IPS DF 6.9 (cell line): ENCODE results near the gene ANTXR2.
"Not testable (repeated sequence)": the region's sequence is repeated elsewhere in the genome, so short reads cannot be mapped to it uniquely, and the experiment has no call there.

Source experiments
- DNase-seq: peaks from one replicate; pipeline ENCODE4 v3.0.0-alpha.2; 2013; ENCODE audit warnings: low read depth, low spot score
- H3K27ac ChIP-seq: one replicate; pipeline ENCODE4 v1.5.1; 2013; ENCODE audit warnings: low read length, control low read depth
- H3K27me3 ChIP-seq: 2 replicates; pipeline ENCODE4 v1.6.1; 2013; ENCODE audit warnings: mild to moderate bottlenecking, low read length; ENCODE audit not compliant: control insufficient read depth, insufficient read depth
- H3K36me3 ChIP-seq: 2 replicates; pipeline ENCODE4 v1.6.1; 2013; ENCODE audit warnings: low read length; ENCODE audit not compliant: control insufficient read depth, insufficient read depth
- H3K4me1 ChIP-seq: 2 replicates; pipeline ENCODE4 v1.6.1; 2013; ENCODE audit warnings: low read length; ENCODE audit not compliant: control insufficient read depth, insufficient read depth
- H3K4me3 ChIP-seq: 2 replicates; pipeline ENCODE4 v1.5.1; 2013; ENCODE audit warnings: mild to moderate bottlenecking, low read length
- H3K9me3 ChIP-seq: 2 replicates; pipeline ENCODE4 v1.6.1; 2013; ENCODE audit warnings: low read length, inconsistent platforms; ENCODE audit not compliant: control insufficient read depth, insufficient read depth
- WGBS: extraction: QIAGEN DNeasy Blood & Tissue Kit; methylation state at CpG from one replicate; pipeline ENCODE4 v1.1.7; 2013; ENCODE audit warnings: mixed read lengths, missing lambda C conversion rate; ENCODE audit not compliant: insufficient read length, insufficient coverage; 5-methylcytosine and 5-hydroxymethylcytosine counted together

The ANTXR2 gene

DNA sequence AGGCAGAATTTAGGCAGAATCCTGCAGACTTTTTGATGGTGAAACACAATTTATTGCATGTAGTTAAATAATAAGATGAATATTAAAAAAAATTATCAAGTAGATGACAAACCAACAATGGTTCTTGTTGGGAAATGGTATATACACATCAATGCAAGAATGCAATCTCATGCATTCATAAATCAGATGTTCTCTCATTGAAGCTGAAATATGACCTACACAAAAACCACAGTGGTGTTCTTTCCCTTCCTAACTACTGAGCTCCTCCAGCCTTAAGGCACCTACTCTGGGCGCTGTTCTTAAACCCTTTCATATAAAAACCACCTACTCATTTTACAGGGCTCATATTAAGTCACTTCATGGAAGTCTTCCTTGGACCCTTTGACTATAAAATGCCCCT lies 64.1 kb downstream of the ANTXR2 start:
- Histone ChIP-seq H3K27me3 (no peaks in the 10 kb centered on the region), H3K4me3 (no peak overlapping the region), H3K36me3 (no peaks in the 10 kb centered on the region), H3K4me1 (no peaks in the 10 kb centered on the region), H3K27ac (no peak overlapping the region), H3K9me3 (no peaks in the 10 kb centered on the region)
- no CpG with 5 or more reads among the region's 1 CpG for WGBS
- no peak for DNase-seq

DNA sequence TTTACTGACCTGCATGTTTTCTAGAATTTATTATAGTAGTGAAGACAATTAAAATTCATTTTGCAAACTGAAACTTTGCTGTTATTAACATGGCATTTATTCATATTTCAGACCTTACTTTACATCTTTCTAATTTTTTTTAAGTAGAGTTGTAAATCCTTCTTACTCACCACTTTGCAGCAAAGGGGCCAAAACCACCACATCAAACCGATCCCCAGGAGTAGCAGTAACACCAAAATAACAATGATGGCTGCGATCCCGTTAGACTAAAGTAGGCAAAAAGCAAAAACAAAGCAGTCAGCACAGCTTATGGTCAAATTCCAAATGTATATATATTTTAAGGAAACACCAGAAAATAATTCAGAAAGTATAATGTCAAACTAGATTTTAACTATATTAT lies 64.7 kb downstream of the ANTXR2 start:
- Histone ChIP-seq H3K9me3 (no peaks in the 10 kb centered on the region), H3K4me1 (no peaks in the 10 kb centered on the region), H3K27ac (no peak overlapping the region), H3K4me3 (no peak overlapping the region), H3K27me3 (no peaks in the 10 kb centered on the region), H3K36me3 (no peaks in the 10 kb centered on the region)
- DNase-seq, result no peak
- no CpG with 5 or more reads among the region's 3 CpGs for WGBS

DNA sequence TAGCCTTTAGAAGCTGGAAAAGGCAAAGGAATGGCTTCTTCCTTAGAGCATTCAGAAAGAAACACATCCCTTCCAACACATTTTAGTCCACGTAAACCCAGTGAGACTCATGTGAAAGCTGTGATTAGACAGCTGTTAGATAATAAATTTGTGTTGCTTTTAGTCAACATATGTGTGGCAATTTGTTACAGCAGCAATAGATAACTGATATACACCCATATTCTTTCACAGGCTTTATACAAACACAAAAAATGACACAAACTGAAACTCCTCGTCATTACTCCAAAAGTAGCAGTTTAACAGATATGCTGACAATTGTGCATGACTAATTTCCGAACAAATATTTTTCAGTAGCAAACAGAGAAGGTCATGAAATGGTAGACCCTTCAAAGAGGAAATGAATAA lies 65.3 kb downstream of the ANTXR2 start:
- WGBS, result no CpG with 5 or more reads among the region's 3 CpGs
- H3K4me1 ChIP-seq, result no peaks in the 10 kb centered on the region
- no peaks in the 10 kb centered on the region for H3K36me3 ChIP-seq
- no peaks in the 10 kb centered on the region for H3K27me3 ChIP-seq
- no peaks in the 10 kb centered on the region for H3K9me3 ChIP-seq
- H3K27ac ChIP-seq, result no peak overlapping the region
- no peak overlapping the region for H3K4me3 ChIP-seq
- DNase-seq, result no peak

DNA sequence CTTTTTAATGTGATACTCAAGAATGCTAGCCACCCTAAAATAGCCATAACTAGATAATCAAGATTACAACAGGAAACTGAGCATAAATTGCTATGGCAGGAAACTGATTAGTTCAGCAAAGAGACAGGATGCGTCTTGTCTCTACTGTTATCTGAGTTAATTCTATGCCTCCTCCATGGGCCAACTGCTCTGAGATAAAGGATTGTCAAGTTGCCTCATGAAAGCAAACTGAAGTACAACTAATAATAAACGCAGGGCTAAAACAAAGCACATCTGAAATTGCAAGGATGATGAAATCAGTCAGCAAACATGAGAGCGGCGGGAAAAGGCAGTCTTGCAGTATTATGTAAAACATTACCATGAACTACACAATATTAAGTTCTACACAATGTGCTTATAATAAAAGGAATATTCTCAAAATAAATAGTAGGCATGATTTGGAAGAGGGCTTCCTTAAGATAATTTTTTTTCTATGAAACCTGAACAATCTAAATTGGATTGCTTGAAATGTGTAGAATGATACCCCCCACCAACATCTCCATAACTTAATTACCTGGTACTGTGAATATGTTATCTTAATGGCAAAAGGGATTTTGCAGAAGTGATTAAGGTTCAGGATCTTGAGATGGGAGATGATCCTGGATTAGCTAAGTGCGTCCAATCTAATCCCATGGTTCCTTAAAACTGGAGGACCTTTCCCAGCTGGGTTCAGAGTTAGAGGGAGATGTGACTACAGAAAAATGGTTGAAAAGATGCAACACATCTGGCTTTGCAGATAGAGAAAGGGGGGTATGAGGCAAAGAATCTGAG lies 65.9 kb downstream of the ANTXR2 start:
- H3K9me3 ChIP-seq, result no peaks in the 10 kb centered on the region
- H3K27ac ChIP-seq, result no peak overlapping the region
- WGBS, result no CpG with 5 or more reads among the region's 5 CpGs
- no peaks in the 10 kb centered on the region for H3K27me3 ChIP-seq
- DNase-seq, result no peak
- H3K4me1 ChIP-seq, result no peaks in the 10 kb centered on the region
- no peaks in the 10 kb centered on the region for H3K36me3 ChIP-seq
- no peak overlapping the region for H3K4me3 ChIP-seq

DNA sequence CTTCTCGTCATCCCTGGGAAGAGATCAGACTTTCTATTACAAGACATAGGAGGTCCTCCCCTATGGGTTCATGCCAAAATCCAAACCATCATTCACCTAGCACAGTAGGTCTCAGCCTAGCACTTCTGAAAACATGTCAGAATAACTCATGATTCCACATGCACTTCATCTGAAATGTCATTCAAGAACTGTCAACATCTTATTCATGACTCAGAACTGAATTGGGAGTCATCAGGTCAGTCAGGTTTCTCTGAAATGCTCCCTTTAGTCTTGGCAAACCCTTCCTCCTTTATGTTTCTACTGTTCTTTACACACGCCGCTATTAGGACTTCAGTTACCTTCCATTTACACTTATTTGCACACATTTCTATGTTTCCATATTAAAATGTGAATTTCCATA lies 67.2 kb downstream of the ANTXR2 start:
- WGBS, result no CpG with 5 or more reads among the region's 3 CpGs
- no peak overlapping the region for H3K4me3 ChIP-seq
- no peaks in the 10 kb centered on the region for H3K27me3 ChIP-seq
- H3K27ac ChIP-seq, result no peak overlapping the region
- no peaks in the 10 kb centered on the region for H3K36me3 ChIP-seq
- no peaks in the 10 kb centered on the region for H3K9me3 ChIP-seq
- no peak for DNase-seq
- H3K4me1 ChIP-seq, result no peaks in the 10 kb centered on the region

DNA sequence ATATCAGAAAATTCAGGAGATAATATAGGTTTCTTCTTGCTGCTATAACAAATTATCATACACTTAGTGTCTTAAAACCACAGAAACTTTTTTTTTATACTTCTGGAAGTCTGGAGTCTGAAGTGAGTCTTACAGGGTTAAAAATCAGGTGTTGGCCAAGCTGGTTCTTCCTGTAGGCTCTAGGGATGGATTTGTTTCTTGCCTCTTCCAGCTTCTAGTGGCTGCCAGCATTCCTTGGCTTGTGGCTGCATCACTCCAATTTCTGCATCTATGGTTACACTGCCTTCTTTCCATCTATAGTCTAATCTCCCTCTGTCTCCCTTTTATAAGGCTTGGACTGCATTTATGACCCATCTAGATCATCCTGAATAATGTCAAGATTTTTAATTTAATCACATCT lies 68.7 kb downstream of the ANTXR2 start:
- DNase-seq, result no peak
- no peak overlapping the region for H3K27ac ChIP-seq
- H3K4me1 ChIP-seq, result no peaks in the 10 kb centered on the region
- no peaks in the 10 kb centered on the region for H3K9me3 ChIP-seq
- no peaks in the 10 kb centered on the region for H3K36me3 ChIP-seq
- H3K27me3 ChIP-seq, result no peaks in the 10 kb centered on the region
- no peak overlapping the region for H3K4me3 ChIP-seq

DNA sequence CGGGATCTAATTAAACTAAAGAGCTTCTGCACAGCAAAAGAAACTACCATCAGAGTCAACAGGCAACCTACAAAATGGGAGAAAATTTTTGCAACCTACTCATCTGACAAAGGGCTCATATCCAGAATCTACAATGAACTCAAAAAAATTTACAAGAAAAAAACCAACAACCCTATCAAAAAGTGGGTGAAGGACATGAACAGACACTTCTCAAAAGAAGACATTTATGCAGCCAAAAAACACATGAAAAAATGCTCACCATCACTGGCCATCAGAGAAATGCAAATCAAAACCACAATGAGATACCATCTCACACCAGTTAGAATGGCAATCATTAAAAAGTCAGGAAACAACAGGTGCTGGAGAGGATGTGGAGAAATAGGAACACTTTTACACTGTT lies 70.5 kb downstream of the ANTXR2 start:
- not testable (repeated sequence) for H3K9me3 ChIP-seq, H3K27me3 ChIP-seq, DNase-seq, H3K36me3 ChIP-seq, H3K27ac ChIP-seq, H3K4me1 ChIP-seq, H3K4me3 ChIP-seq
- whole genome bisulfite sequencing, result no CpG with 5 or more reads among the region's 1 CpG

DNA sequence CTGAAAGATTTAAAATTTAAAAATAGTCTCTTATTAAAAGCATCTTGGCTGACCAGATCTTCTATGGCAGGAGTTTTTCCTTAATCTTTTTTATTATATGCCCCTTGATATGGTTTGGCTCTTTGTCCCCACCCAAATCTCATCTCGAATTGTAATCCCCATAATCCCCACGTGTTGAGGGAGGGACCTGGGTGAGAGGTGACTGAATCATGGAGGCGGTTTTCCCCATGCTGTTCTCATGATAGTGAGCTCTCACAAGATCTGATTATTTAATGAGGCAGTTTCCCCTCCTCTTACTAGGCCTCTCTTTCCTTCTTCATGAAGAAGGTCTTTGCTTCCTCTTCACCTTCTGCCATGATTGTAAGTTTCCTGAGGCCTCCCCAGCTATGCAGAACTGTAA lies 74.0 kb downstream of the ANTXR2 start:
- not testable (repeated sequence) for H3K4me1 ChIP-seq, DNase-seq, H3K27ac ChIP-seq, H3K27me3 ChIP-seq, H3K9me3 ChIP-seq, H3K36me3 ChIP-seq, H3K4me3 ChIP-seq
- WGBS, result no CpG with 5 or more reads among the region's 3 CpGs

DNA sequence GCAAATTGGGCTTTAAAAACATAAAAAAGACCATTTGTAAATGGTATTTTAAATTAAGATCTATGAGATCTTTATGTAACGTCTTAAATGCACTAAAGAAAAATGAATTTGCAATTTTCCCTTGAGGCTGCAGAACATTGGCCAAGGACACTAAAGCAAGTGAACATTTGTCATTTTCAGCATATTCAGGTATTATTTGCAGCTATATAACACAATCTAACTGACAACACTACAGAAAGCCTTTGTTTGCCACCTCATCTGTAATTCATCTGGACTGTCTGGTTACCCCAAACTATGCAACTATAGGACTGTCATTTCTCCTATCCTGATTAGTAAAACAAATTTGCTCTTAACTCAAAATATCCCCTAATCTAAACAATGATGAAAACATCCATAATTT lies 74.8 kb downstream of the ANTXR2 start:
- Histone ChIP-seq H3K9me3 (no peaks in the 10 kb centered on the region), H3K4me3 (no peak overlapping the region), H3K27me3 (no peaks in the 10 kb centered on the region), H3K4me1 (no peaks in the 10 kb centered on the region; the same call in 1 of the 2 replicates), H3K36me3 (no peaks in the 10 kb centered on the region), H3K27ac (no peak overlapping the region)
- WGBS, result no CpG with 5 or more reads among the region's 1 CpG
- no peak for DNase-seq

DNA sequence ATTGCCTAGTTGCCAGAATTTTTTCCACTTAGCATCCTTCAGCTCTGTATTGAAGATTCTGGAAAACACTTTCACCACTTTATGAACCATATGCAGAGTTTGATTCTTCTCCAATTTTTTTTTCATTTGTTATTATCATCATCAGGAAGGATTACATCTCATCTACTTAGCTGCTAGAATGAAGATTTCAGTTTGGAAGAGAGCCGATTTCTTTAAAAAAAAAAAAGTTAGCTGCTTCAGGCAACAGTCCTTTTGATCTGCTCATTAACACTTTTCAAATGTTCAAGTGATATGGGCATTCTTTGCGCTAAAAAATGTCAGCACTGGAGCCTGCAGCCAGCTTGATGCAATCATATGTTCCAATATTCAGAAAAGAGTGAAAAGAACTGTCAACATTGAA lies 76.2 kb downstream of the ANTXR2 start:
- WGBS, result no CpG with 5 or more reads among the region's 2 CpGs
- Histone ChIP-seq H3K27ac (no peak overlapping the region), H3K4me3 (no peak overlapping the region), H3K4me1 (no peaks in the 10 kb centered on the region; the same call in 1 of the 2 replicates), H3K27me3 (no peaks in the 10 kb centered on the region), H3K9me3 (no peaks in the 10 kb centered on the region), H3K36me3 (no peaks in the 10 kb centered on the region)
- no peak for DNase-seq

DNA sequence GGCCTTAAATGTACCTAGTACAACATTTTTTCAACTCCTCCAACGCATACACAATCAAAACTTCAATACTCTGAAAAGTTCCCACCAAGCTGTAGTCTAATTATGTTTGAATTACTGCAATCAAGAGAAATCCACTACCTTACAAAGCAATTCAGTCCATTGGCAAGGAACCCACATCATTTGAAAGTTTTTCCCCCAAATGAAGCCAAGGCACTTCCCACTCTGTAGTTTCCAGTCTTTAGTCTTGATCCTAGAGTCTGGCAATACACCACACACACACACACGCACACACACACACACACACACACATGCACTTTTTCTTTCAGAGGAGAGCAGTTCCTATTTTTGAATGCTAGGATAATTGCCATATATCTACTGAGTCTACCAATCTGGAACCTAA lies 79.6 kb downstream of the ANTXR2 start:
- no peaks in the 10 kb centered on the region; the same call in 1 of the 2 replicates for H3K4me1 ChIP-seq
- H3K27me3 ChIP-seq, result no peaks in the 10 kb centered on the region
- no peak overlapping the region for H3K27ac ChIP-seq
- no peaks in the 10 kb centered on the region for H3K9me3 ChIP-seq
- DNase-seq, result no peak
- WGBS, result 100% methylated on average over 1 of the region's 2 CpGs
- no peak overlapping the region for H3K4me3 ChIP-seq
- H3K36me3 ChIP-seq, result no peaks in the 10 kb centered on the region
